GM21717 (cell line): ENCODE measurements around the gene SPACA7.

Source experiments
- ATAC-seq: cut with Tn5 transposase; IDR thresholded peaks from one replicate; pipeline ENCODE4 v1.9.1; 2021; ENCODE audit warnings: mild to moderate bottlenecking, moderate library complexity; ENCODE audit not compliant: unreplicated experiment

The SPACA7 gene

DNA sequence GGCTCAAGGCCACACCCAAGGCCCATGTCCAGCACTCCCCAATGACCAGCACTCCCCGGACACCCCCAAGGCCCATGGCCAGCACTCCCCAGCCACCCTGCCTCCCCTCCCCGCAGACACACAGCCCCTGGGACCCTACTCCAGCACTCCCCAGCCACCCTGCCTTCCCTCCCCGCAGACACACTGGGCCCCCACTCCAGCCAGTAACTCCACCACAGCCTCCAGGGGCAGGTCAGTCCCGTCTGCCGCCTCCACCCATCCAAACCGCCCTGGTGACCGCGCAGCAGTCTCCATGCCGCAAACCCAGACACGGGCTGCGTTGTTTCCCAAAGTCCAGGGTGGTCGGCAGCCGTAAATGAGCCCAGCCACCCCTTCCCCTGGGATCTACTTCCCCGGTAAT is 70.7 kb downstream of the SPACA7 start:
- no peak for ATAC-seq

DNA sequence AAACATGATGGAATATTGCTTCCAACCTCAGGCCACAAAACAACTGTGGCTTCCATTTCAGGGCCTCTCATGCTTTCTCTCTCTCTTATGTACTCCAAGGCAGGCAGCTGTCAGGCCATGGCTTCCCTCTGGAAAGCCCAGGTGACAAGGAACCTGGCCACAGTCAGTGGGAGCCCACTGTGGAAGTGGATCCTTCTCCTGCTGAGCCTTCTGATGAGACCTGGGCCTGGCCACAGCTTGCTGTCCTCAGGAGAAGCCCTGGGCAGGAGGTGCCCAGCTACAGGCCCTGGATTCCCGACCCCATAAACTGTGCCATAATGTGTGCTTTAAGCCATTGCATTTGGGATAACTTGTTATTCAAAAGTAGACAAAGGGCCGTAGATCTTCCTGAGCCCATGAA is 71.2 kb downstream of the SPACA7 start:
- ATAC-seq, result no peak

- ATAC-seq, result no peak
Observed at GRCh38 chr13:112447761-112448603, 71.8 kb downstream of the SPACA7 start.

- ATAC-seq, result no peak
Observed at GRCh38 chr13:112448621-112449544, 72.7 kb downstream of the SPACA7 start.

GRCh38 chr13:112449545-112449930 is 73.4 kb downstream of the SPACA7 start:
- no peak for ATAC-seq

DNA sequence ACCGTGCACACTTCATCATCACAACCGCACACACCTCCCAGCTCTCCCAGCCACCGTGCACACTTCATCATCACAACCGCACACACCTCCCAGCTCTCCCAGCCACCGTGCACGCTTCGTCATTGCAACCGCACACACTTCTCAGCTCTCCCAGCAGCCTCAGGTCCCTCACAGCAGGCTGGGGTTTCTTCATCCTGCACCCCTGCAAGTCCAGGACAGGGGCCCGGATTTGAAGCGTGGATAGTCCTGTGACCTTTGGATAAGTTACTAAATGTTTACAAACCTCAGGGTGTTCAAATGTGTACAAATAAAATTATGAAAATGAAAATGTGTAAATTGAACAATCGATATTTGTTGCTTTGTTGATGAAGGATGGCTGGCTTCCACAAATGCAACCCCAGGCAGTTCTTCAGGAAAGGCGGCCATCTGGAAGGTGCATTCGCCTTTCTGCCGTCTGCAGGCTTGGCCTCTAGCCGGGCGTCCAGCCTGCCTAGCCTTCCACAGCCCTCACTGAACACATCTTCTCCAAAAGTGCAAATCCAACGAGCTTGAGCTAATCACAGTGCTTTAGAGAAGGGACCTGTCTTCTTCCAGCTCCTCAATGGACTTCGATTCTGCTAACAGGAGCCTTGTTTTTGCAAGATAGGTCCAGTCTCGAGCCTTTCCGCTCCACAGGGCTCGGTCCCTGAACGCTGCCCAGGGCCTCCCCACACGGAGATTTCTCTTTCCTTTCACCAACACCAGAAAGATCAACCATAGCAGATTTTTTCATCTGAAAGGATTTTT is 74.2 kb downstream of the SPACA7 start:
- no peak for ATAC-seq

- no peak for ATAC-seq
Observed at GRCh38 chr13:112450904-112451240, 74.7 kb downstream of the SPACA7 start.

DNA sequence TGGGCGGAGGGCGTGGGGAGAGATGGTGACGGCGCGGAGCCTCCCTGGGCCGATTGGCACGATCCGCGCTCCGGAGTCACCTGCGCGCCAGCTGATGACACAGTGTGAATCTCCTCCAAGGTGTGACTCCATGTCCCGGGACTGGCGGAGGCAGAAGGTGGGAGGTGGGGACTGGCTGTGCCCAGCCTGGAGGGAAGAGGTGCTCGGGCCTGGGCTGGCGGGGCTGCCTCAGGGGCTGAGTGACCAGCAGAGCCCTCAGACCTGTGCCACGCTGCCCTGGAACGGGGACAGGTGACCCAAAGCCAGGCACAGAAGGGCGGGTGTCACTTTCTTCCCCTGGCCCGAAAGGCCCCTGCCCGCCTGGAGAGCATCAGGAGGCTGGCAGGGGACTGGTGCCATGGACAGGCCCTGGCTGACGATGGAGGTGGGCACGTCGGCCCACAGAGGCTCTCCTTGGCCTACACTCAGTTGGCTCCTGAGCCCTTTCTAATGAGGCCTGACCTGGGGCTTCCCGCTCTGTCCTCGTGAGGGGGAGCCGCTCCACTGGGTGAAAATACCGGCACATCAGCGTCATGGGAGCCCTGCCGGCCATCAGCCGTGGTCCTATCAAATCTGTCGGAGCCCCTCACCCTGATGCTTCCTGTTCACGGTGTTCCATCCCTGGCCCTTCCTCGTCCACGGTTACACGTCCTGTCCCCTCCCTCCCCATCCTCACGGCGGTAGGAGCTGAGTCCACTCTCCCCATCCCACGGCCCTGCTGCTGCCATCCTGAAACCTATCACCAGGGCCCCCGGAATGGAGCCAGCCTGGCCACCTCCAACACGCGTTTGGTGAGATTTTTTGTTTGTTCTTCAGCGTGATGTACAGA is 75.6 kb downstream of the SPACA7 start:
- no peak for ATAC-seq

- ATAC-seq, result no peak
Observed at GRCh38 chr13:112452380-112453206, 76.4 kb downstream of the SPACA7 start.

- ATAC-seq, result no peak
Observed at GRCh38 chr13:112453207-112453829, 77.2 kb downstream of the SPACA7 start.

GRCh38 chr13:112453874-112454647 is 77.9 kb downstream of the SPACA7 start:
- ATAC-seq, result no peak

DNA sequence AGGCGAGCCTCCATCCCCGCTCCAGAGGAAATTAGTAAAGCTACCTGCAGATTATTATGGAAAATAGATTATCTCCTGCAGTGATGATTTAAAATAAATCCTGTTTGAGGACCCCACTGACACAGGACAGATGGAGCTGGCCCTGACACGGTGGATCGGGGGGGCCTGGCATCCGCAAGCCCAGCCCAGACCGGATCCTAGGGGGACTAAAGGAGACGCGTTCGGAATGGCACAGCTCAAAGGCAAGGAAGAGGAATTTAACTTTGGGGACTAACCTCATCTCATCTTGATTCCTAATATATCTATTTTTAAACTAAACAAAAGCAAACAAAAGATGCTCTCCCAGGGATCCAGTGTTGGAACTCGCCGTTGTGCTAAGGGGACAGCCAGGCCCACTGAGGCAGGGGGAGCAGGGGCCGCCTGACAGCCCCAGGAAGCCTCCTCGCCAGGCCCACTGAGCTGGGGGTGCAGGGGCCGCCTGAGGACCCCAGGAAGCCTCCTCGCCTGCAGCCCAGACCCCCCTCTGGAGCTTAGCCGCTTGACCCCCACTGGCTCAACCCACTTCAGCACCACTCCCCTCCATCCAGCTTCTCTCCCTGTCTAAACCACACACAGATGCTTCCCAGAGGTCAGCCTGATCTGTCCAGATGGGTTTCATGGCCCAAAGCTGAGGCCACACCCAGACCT is 78.6 kb downstream of the SPACA7 start:
- no peak for ATAC-seq

DNA sequence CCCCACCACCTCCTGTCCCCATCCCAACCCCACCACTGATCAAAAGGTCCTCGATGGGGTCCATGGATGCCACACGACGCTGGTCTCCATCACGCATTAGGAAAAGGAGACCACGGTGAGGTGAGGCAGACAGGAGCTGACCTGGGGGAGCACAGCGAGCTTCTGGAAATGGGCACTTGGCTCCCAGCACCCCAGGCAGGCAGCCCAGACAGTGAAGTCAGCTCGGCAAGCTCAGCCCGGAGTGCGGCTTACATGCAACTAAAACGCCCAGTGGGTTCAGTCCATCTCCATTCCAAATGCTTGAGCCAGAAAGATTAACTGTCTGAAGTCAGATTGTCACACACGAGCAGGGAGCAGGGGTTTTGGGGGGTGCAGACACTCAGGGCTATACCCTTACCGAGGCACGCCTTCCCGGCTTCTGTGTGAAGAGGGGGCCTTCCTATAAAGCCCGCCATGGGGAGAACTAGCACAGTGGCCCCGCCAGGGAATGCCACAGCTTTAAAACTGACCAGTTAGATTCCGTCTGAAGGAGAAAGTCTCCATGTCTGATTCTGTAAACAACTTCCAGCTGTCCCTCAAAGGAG is 79.4 kb downstream of the SPACA7 start:
- ATAC-seq, result no peak

GRCh38 chr13:112456138-112457056 is 80.2 kb downstream of the SPACA7 start:
- ATAC-seq, result no peak

GRCh38 chr13:112457081-112457480 is 80.9 kb downstream of the SPACA7 start:
- ATAC-seq, result no peak

DNA sequence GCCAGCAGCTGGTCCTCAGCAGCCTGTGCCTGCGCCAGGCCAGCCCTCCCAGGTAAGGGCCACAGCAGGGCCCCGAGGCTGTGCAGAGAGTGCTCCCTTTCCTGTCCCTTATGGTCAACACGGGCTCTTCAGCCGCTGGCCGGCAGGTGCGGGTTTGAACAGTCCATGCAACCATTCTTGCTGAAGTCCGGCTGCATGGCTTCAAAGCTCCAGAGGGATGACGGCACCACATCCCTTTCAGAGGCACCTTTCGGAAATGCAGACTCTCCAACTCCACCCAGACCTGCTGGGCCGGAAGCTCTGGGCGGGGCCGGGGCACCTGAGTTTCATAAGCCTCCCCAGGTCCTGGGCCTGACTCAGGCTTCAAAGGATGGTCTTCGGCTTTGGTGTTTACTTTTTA is 81.3 kb downstream of the SPACA7 start:
- no peak for ATAC-seq
